Stimulated activated CD8-positive, alpha-beta memory T cell treated with anti-CD3 and anti-CD28 coated beads, Interleukin-15, amount 100 ng/mL, for 4 hours (primary cell): ENCODE results near the gene ATP6V1C2.

Source experiments
- DNase-seq, 2 donors: peaks; one replicate each; pipeline ENCODE4 v3.0.0-alpha.2; 2020; ENCODE audit warnings: low read depth in 2 of 2

ATP6V1C2 gene

GRCh38 chr2:10834068-10834655, 112.7 kb downstream of the ATP6V1C2 start:
- DNase-seq, result no peak
